Immature natural killer cell (primary cell): ENCODE measurements around the gene FXR2. TPM values are rescaled to one million over a fixed set of nuclear protein-coding genes. Genes with fewer than 3 reads are reported as not detected.
A peak's percentile ranks its signal among the peaks of the same experiment; 100 is the strongest.

ENCODE experiments used
- DNase-seq, 3 donors: peaks; one replicate each; pipeline ENCODE4 v3.0.0; 2022; ENCODE audit warnings: mixed read lengths in 1 of 3
- H3K27ac Mint-ChIP-seq, 6 donors: one replicate each; pipeline ENCODE4 v1.8.0; 2020; ENCODE audit warnings: mixed read lengths in 6 of 6, mild to moderate bottlenecking in 5 of 6, inconsistent platforms in 4 of 6, moderate library complexity in 3 of 6
- H3K27me3 Mint-ChIP-seq, 3 donors: one replicate each; pipeline ENCODE4 v1.8.0; 2020 to 2021; ENCODE audit warnings: low read depth in 3 of 3, mild to moderate bottlenecking in 3 of 3, mixed read lengths in 3 of 3, moderate library complexity in 3 of 3, inconsistent platforms in 1 of 3
- H3K36me3 Mint-ChIP-seq, 3 donors: one replicate each; pipeline ENCODE4 v1.8.0; 2020; ENCODE audit warnings: mixed read lengths in 3 of 3, inconsistent platforms in 2 of 3, mild to moderate bottlenecking in 2 of 3
- H3K4me1 Mint-ChIP-seq, 2 donors: one replicate each; pipeline ENCODE4 v1.8.0; 2020; ENCODE audit warnings: inconsistent platforms in 2 of 2, mild to moderate bottlenecking in 2 of 2, mixed read lengths in 2 of 2, moderate library complexity in 1 of 2
- H3K4me3 Mint-ChIP-seq, 5 donors: one replicate each; pipeline ENCODE4 v1.8.0; 2020; ENCODE audit warnings: mild to moderate bottlenecking in 5 of 5, mixed read lengths in 5 of 5, inconsistent platforms in 3 of 5, moderate library complexity in 3 of 5
- H3K9me3 Mint-ChIP-seq, 6 donors: one replicate each; pipeline ENCODE4 v1.8.0; 2020; ENCODE audit warnings: mild to moderate bottlenecking in 6 of 6, mixed read lengths in 6 of 6, inconsistent platforms in 4 of 6, moderate library complexity in 3 of 6
- polyA plus RNA-seq, 3 donors: library from polyadenylated mRNA; unstranded; fragments of 300-500 nt; fragmentation: Illumina TruSeq; gene quantifications; one replicate each; pipeline ENCODE4 v1.2.3, GENCODE V29; 2021

FXR2 gene
- polyA plus RNA-seq, 3 donors from 2014 or later: 8.3 to 25.1 (median 10.4) TPM

GRCh38 chr17:7563115-7563869 lies 51.4 kb downstream of the FXR2 start:
- H3K9me3 Mint-ChIP-seq: no peaks in the 10 kb centered on the region
- peaks cover 9 to 17% (median 15%) of the 10 kb centered on the region in 3 donors for H3K27me3 Mint-ChIP-seq
- H3K4me3 Mint-ChIP-seq: peak overlapping the region; percentile 81 to 87 (median 86)
- no peak for DNase-seq
- peak overlapping the region in 3 of 6 donors; percentile 76 to 89 (median 83) for H3K27ac Mint-ChIP-seq
- peaks cover 4 to 5% (median 4%) of the 10 kb centered on the region in 3 donors for H3K36me3 Mint-ChIP-seq
- H3K4me1 Mint-ChIP-seq: peaks cover 25 to 30% of the 10 kb centered on the region in 2 donors

DNA sequence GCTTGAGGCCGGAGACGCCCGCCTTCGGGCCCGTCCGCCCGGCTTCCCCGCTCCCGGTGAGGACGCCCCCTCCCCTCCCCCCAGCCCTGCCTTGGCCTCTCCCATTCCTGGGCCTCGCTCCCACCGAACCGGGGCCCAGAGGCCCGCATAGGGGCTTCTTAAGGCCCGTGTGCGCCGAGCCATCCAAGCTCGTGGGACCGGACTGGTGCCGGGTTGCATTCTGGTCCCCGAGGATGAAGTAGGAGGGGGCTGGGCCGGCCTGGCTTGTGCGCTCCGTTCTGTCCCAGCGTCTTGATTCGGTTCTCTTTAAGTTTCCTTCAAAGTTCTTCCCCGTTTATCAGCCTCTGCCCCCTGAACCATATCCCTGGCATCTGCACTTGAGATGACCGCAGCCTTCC lies 52.5 kb downstream of the FXR2 start:
- Mint-ChIP-seq H3K27me3 (peaks cover 9 to 17% (median 15%) of the 10 kb centered on the region in 3 donors), H3K27ac (peak overlapping the region; percentile 76 to 90 (median 87)), H3K9me3 (no peaks in the 10 kb centered on the region), H3K4me3 (peak overlapping the region; percentile 81 to 87 (median 86)), H3K4me1 (peaks cover 26 to 30% of the 10 kb centered on the region in 2 donors), H3K36me3 (no peaks in the 10 kb centered on the region)
- no peak for DNase-seq

DNA sequence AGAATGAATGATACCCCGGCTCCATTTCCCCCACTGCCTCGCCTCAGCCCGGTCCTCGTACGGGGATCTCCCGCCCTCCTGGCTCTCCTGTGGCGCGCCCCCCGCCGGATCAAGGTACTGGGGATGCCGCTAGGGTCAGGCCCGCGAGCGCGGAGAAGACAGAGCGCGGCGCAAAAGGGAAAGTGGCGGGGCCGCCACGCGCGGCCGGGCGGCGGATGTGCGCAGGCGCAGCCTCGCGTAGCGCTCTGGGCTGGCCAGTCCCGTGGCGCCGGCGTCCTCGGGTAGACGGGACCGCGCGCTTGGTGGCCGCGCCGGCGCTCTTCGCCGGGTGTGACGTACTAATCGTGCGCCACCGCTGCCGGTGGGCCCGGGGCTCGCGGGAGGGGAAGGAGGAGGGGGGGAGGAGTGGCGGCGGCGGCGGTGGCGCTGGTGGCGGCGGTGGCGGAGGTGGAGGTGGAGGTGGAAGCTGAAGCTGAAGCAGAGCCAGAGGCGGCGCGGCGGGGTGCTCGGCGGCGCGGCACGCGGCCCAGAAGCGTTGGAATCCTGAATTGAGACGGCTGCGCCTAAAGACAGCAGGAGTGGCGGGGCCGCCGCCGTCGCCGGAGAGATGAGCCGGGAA lies 53.0 kb downstream of the FXR2 start, which contains the start of gene SENP3:
Gene SENP3 (plus strand): TSS at position 331 of the 619 bp plus-strand sequence. CDS start 1,158 bp downstream, outside the sequence.
- peak; percentile 91 to 92 (median 91) for DNase-seq
- H3K27ac Mint-ChIP-seq: peak within 1 kb of the TSS; percentile 94 to 98 (median 96)
- H3K9me3 Mint-ChIP-seq: no peaks in the 10 kb centered on the region
- H3K4me1 Mint-ChIP-seq: peaks cover 25 to 30% of the 10 kb centered on the region in 2 donors
- H3K36me3 Mint-ChIP-seq: no peaks in the 10 kb centered on the region
- peaks cover 10 to 17% (median 15%) of the 10 kb centered on the region in 3 donors for H3K27me3 Mint-ChIP-seq
- peak within 1 kb of the TSS; percentile 88 to 96 (median 91) for H3K4me3 Mint-ChIP-seq

DNA sequence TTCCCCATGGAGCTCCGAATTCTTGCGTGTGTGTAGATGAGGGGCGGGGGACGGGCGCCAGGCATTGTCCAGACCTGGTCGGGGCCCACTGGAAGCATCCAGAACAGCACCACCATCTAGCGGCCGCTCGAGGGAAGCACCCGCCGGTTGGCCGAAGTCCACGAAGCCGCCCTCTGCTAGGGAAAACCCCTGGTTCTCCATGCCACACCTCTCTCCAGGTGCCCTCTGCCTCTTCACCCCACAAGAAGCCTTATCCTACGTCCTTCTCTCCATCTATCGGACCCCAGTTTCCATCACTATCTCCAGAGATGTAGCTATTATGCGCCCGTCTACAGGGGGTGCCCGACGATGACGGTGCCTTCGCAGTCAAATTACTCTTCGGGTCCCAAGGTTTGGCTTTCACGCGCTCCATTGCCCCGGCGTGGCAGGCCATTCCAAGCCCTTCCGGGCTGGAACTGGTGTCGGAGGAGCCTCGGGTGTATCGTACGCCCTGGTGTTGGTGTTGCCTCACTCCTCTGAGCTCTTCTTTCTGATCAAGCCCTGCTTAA lies 53.6 kb downstream of the FXR2 start:
- peaks cover 13 to 17% (median 15%) of the 10 kb centered on the region in 3 donors for H3K27me3 Mint-ChIP-seq
- peaks cover 0 to 4% (median 0%) of the 10 kb centered on the region in 3 donors for H3K36me3 Mint-ChIP-seq
- H3K4me1 Mint-ChIP-seq: peaks cover 29 to 30% of the 10 kb centered on the region in 2 donors
- H3K27ac Mint-ChIP-seq: peak overlapping the region; percentile 94 to 98 (median 96)
- DNase-seq: peak; percentile 76 to 81 (median 79)
- H3K4me3 Mint-ChIP-seq: peak overlapping the region; percentile 88 to 96 (median 91)
- no peaks in the 10 kb centered on the region for H3K9me3 Mint-ChIP-seq

DNA sequence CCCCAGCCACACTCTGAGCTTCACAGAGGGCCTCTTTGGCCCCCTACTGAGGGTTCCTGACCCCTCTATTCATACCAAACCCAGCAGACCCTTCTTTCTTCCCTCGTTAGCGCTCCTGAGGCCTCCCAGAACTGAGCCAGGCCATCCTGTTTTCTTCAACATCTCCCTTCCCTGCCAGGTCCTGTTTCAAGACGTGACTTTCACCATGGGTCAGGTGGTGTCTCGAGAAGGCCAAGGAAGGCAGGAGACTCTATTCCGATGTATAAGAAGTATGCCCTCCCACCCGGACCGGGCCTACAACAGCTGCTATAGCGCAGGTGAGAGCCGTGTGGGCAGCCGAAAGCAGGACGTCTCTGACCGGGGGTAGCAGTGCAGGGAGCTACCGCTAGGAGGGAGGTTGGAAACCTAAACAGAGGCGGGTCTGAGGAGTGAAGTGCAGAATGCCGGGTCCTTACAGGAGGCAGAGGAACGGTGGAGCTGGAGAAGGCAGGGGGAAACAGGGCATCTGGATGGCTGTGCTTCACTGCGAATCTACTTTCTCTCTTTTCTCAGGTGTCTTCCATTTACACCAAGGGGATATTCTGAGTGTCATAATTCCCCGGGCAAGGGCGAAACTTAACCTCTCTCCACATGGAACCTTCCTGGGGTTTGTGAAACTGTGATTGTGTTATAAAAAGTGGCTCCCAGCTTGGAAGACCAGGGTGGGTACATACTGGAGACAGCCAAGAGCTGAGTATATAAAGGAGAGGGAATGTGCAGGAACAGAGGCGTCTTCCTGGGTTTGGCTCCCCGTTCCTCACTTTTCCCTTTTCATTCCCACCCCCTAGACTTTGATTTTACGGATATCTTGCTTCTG lies 54.3 kb downstream of the FXR2 start:
- H3K27ac Mint-ChIP-seq: peak overlapping the region; percentile 94 to 98 (median 96)
- peaks cover 13 to 17% (median 15%) of the 10 kb centered on the region in 3 donors for H3K27me3 Mint-ChIP-seq
- peaks cover 2 to 4% (median 2%) of the 10 kb centered on the region in 3 donors for H3K36me3 Mint-ChIP-seq
- no peaks in the 10 kb centered on the region for H3K9me3 Mint-ChIP-seq
- DNase-seq: no peak
- peaks cover 29 to 34% of the 10 kb centered on the region in 2 donors for H3K4me1 Mint-ChIP-seq
- peak overlapping the region; percentile 88 to 96 (median 91) for H3K4me3 Mint-ChIP-seq

DNA sequence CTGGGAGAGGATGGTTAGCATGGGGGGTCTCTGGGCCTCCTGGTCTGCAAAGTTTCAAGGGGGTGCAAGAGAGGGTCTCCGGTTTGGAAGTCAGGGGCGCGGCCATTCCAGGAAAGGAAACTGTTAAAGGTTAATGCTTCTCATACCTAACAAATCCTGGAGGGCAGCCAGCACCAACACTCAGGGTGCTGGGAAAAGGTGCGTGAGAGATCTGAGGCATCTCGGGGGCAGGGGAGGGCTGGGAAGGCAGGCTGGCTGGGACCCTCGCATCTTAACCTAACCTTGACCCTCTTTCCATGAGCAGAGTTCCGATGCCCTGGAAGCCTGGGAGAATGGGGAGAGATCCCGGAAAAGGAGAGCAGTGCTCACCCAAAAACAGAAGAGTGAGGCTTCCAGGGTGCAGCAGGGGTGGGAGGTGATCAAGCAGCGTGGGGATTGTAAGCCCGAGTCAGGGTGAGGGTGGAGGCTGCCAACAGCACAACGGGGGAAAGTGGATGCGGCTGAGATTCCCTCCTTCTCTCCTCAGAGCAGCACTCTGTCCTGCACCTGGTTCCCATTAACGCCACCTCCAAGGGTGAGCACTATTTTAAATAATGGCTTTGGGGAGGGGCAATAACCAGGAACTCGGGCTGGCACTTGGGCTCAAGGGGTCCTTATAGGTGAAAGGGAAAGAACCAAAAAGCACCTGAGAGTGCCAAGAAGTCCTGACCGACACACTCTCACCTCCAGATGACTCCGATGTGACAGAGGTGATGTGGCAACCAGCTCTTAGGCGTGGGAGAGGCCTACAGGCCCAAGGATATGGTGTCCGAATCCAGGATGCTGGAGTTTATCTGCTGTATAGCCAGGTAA lies 55.2 kb downstream of the FXR2 start:
- Mint-ChIP-seq H3K4me1 (peaks cover 30 to 37% of the 10 kb centered on the region in 2 donors), H3K9me3 (no peaks in the 10 kb centered on the region), H3K27ac (peak overlapping the region in 3 of 6 donors; percentile 94 to 98 (median 95)), H3K4me3 (peak overlapping the region in 3 of 5 donors; percentile 15 to 96 (median 88)), H3K27me3 (peaks cover 13 to 17% (median 15%) of the 10 kb centered on the region in 3 donors), H3K36me3 (peaks cover 3 to 4% (median 4%) of the 10 kb centered on the region in 3 donors)
- no peak for DNase-seq

- Mint-ChIP-seq H3K27ac (peak within 1 kb of the TSS in 3 of 6 donors; percentile 54 to 80 (median 59)), H3K36me3 (peaks cover 3 to 5% (median 4%) of the 10 kb centered on the region in 3 donors), H3K4me3 (peak within 1 kb of the TSS in 1 of 5 donors; percentile 15), H3K27me3 (peaks cover 13 to 19% (median 15%) of the 10 kb centered on the region in 3 donors), H3K4me1 (peaks cover 31 to 34% of the 10 kb centered on the region in 2 donors), H3K9me3 (no peaks in the 10 kb centered on the region)
- DNase-seq: no peak
These were observed 56.0 kb downstream of the FXR2 start, which contains the start of gene TNFSF13 for GRCh38 chr17:7558544-7559319. TNFSF13 (plus strand) TSS chr17:7558750; CDS start chr17:7559040, 290 bp downstream.

DNA sequence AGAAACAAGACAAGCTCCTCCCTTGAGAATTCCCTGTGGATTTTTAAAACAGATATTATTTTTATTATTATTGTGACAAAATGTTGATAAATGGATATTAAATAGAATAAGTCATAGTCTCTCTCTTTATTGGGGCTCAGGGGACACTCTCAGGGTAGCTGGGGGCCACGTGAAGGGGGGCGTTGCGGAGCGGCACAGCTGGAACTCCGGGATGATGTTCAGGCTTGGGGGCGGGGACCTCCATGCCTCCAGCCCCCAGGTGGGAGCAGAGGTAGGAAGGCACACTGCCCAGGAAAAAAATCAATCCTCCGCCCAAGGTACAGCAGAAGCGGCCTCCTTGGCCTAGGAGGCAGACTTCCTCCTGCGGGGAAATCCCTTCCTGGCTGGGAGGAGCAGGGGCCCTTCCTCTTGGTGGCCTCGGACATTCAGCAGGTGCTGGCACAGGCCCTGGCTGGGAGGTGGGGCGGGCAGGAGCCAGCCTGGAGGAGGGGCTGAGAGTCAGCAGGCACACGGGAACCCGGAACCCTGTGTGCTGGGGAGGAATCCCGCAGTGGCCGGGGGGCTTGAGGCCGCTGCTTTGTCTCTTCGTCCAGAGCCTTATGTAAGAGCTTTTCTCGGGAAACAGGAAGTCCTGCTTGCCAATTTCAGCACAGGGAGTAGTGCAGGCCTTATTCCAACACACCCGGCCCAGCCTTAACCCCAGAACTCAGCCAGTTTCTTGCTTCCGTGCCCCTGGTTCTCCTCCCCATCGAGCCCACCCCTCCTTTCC lies 56.7 kb downstream of the FXR2 start:
- H3K4me3 Mint-ChIP-seq: no peak overlapping the region
- no peaks in the 10 kb centered on the region for H3K9me3 Mint-ChIP-seq
- DNase-seq: no peak
- H3K4me1 Mint-ChIP-seq: peaks cover 39 to 42% of the 10 kb centered on the region in 2 donors
- peaks cover 3 to 9% (median 4%) of the 10 kb centered on the region in 3 donors for H3K36me3 Mint-ChIP-seq
- peaks cover 13 to 20% (median 15%) of the 10 kb centered on the region in 3 donors for H3K27me3 Mint-ChIP-seq
- peak overlapping the region in 3 of 6 donors; percentile 54 to 80 (median 59) for H3K27ac Mint-ChIP-seq

GRCh38 chr17:7557147-7557764 lies 57.4 kb downstream of the FXR2 start:
- no peak overlapping the region for H3K27ac Mint-ChIP-seq
- DNase-seq: no peak
- H3K27me3 Mint-ChIP-seq: peaks cover 10 to 21% (median 11%) of the 10 kb centered on the region in 3 donors
- H3K4me1 Mint-ChIP-seq: peaks cover 39 to 42% of the 10 kb centered on the region in 2 donors
- H3K4me3 Mint-ChIP-seq: no peak overlapping the region
- no peaks in the 10 kb centered on the region for H3K9me3 Mint-ChIP-seq
- H3K36me3 Mint-ChIP-seq: peaks cover 7 to 13% (median 8%) of the 10 kb centered on the region in 3 donors

- no peaks in the 10 kb centered on the region for H3K9me3 Mint-ChIP-seq
- H3K4me3 Mint-ChIP-seq: no peak overlapping the region
- H3K27ac Mint-ChIP-seq: peak overlapping the region in 2 of 6 donors; percentile 12 to 34
- H3K36me3 Mint-ChIP-seq: peaks cover 7 to 13% (median 8%) of the 10 kb centered on the region in 3 donors
- H3K27me3 Mint-ChIP-seq: peaks cover 6 to 18% (median 7%) of the 10 kb centered on the region in 3 donors
- DNase-seq: no peak
- H3K4me1 Mint-ChIP-seq: peaks cover 44 to 47% of the 10 kb centered on the region in 2 donors
These were observed 58.1 kb downstream of the FXR2 start for GRCh38 chr17:7556627-7557026.
